Activated CD8-positive, alpha-beta memory T cell treated with anti-CD3 and anti-CD28 coated beads for 36 hours (primary cell): Measurements from ENCODE around the gene ZNF684. TPM values are rescaled to one million over a fixed set of nuclear protein-coding genes. Genes with fewer than 3 reads are reported as not detected.
"Not testable (repeated sequence)": the region's sequence is repeated elsewhere in the genome, so short reads cannot be mapped to it uniquely, and the experiment has no call there.

Experiments used
- CTCF ChIA-PET: fragments of 350-600 bp; sonication (Branson Sonifier 250); formaldehyde crosslinking; loops from one replicate; lab custom pipeline; 2021; ENCODE audit warnings: antibody characterized with exemption; lab: Charles Lee
- POLR2A ChIA-PET: fragments of 350-600 bp; sonication (Branson Sonifier 250); formaldehyde crosslinking; loops from one replicate; lab custom pipeline; 2021; ENCODE audit warnings: antibody characterized with exemption; lab: Charles Lee
- total RNA-seq, 2 experiments: library from RNA; stranded (reverse); gene quantifications; one replicate each; pipeline ENCODE4 v1.2.3, GENCODE V29; 2021

The ZNF684 gene
- total RNA-seq = 1 to 10 TPM; 4.0 to 4.6 TPM

GRCh38 chr1:40531381-40532061, at the start of gene ZNF684:
ZNF684 (plus strand) TSS chr1:40531637; CDS start chr1:40533167, 1,530 bp downstream.
- CTCF ChIA-PET = interaction anchor here (0.6 to 2.1 kb wide), 5 partner anchors 11 to 81 kb away, joined by 3 to 10 read pairs (median 3); no protein-coding TSS in a partner anchor
- POLR2A ChIA-PET = interaction anchor here (0.5 to 1.0 kb wide), 2 partner anchors 23 to 80 kb away, joined by 3 to 4 read pairs; partner anchors contain the start of gene EXO5

DNA sequence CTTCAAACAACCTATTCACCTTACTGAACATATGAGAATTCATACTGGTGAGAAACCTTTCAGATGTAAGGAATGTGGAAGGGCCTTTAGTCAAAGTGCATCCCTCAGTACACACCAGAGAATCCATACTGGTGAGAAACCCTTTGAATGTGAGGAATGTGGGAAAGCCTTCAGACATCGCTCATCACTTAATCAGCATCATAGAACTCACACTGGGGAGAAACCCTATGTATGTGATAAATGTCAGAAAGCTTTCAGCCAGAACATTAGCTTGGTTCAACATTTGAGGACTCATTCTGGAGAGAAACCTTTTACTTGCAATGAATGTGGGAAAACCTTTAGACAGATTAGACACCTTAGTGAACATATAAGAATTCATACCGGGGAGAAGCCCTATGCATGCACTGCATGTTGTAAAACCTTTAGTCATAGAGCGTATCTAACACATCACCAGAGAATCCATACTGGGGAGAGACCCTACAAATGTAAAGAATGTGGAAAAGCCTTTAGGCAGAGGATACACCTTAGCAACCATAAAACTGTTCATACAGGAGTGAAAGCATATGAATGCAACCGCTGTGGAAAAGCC, 36.0 kb upstream of the ZNF684 start:
- CTCF ChIA-PET = no interaction called here
- POLR2A ChIA-PET = interaction anchor here (0.7 kb wide), 1 partner anchor 1501 kb away, joined by 3 read pairs; no protein-coding TSS in a partner anchor

- POLR2A ChIA-PET = interaction anchor here (0.6 kb wide), 1 partner anchor 227 kb away, joined by 6 read pairs; no protein-coding TSS in a partner anchor
- CTCF ChIA-PET = not testable (repeated sequence)
These were observed 28.8 kb upstream of the ZNF684 start for GRCh38 chr1:40502651-40503050.

DNA sequence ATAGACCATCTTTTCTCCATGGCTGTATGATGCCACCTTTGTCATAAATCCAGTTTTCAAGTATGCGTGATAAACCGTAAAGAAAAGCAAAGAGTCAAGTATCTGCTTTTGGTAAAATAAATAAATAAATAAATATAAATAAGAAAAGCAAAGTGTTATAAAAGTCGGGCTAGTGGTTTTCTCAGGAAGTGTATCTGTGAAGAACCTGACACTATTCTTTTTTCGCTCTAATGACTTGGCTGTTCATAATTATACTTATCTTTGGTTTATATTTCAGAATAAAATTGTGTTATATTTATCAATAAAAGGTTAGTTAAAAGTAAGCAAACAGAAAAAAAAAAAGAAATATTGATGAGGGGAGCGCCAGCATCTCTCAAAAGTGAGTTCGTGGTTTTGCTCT, 23.5 kb upstream of the ZNF684 start:
- ChIA-PET POLR2A (interaction anchor here (0.5 to 1.0 kb wide), 2 partner anchors 14 to 58 kb away, joined by 4 to 5 read pairs; partner anchors contain the start of gene ZFP69B), CTCF (interaction anchor here (1.1 to 1.3 kb wide), 2 partner anchors 25 to 57 kb away, joined by 5 to 6 read pairs; partner anchors contain the start of gene ZFP69B)

- POLR2A ChIA-PET = interaction anchor here (0.5 to 1.0 kb wide), 4 partner anchors 15 to 59 kb away, joined by 3 to 5 read pairs (median 4); partner anchors contain the start of genes ZFP69B and ZNF684
These were observed 22.8 kb upstream of the ZNF684 start, which contains the start of gene EXO5 for GRCh38 chr1:40508375-40509341. EXO5 (plus strand) TSS chr1:40508767; CDS start chr1:40514545, 5,778 bp downstream.

GRCh38 chr1:40519517-40519916, 11.9 kb upstream of the ZNF684 start:
- CTCF ChIA-PET = no interaction called here
- POLR2A ChIA-PET = no interaction called here

More at GRCh38 chr1:40508375-40509341, 22.8 kb upstream of the ZNF684 start, which contains the start of gene EXO5:
- CTCF ChIA-PET = interaction anchor here (1.1 to 1.3 kb wide), 2 partner anchors 24 to 58 kb away, joined by 5 to 6 read pairs; partner anchors contain the start of gene ZFP69B

DNA sequence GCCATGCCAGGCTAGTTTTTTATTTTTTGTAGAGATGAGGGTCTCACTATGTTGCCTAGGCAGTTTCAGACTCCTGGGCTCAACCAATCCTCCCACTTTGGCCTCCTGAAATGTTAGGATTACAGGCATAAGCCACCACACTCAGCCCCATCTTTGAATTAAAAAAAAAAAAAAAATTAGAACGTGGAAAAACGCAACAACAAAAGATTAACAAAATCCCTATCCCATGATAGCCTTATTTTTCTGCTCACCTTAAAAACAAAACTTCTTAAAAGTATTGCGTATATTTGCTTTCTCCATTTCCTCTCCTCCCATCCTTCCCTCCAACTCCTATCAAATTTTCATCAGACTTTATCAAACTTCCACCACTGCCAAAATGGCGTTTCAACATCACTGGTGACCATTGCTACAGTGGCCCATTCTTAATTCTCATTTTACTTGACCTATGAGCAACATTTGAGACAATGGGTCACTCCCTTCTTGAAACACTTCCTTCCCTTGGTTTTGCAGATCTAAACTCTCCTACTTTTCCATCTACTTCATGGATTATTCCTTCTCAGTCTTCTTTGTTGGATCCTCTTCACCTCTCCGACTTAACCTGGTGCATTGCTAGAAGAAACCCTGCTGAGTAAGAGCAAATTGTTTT, 579 bp upstream of the ZNF684 start:
- CTCF ChIA-PET = interaction anchor here (1.2 kb wide), 1 partner anchor 82 kb away, joined by 3 read pairs; no protein-coding TSS in a partner anchor
- POLR2A ChIA-PET = interaction anchor here (0.5 to 1.0 kb wide), 2 partner anchors 22 to 80 kb away, joined by 3 to 4 read pairs; partner anchors contain the start of gene EXO5

DNA sequence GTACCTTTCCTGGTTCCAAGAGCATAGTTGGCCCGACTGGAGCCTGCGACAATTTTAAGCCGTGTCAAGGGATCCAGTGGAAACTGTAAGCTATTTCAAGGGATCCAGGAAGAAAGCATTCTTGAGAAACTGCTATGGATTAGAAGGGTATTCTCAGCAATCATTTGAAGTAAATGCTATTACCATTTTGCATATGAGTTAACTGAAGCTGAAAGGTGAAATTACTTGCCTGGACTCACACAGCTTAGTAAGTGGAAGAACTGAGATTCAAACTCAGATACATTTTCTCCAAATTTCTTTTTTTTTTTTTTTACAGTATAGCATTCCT, 589 bp downstream of the ZNF684 start:
- POLR2A ChIA-PET = no interaction called here
- CTCF ChIA-PET = interaction anchor here (0.6 to 2.1 kb wide), 8 partner anchors 11 to 82 kb away, joined by 3 to 10 read pairs (median 3); partner anchors contain the start of genes EXO5 and ZFP69B

- CTCF ChIA-PET = interaction anchor here (0.6 to 2.1 kb wide), 8 partner anchors 10 to 577 kb away, joined by 3 to 10 read pairs (median 4); partner anchors contain the start of genes EXO5 and ZFP69B
These were observed 1.5 kb downstream of the ZNF684 start for GRCh38 chr1:40532844-40533424.

GRCh38 chr1:40534589-40534988, 3.2 kb downstream of the ZNF684 start:
- POLR2A ChIA-PET = no interaction called here
- CTCF ChIA-PET = no interaction called here

More at GRCh38 chr1:40532844-40533424, 1.5 kb downstream of the ZNF684 start:
- POLR2A ChIA-PET = no interaction called here

DNA sequence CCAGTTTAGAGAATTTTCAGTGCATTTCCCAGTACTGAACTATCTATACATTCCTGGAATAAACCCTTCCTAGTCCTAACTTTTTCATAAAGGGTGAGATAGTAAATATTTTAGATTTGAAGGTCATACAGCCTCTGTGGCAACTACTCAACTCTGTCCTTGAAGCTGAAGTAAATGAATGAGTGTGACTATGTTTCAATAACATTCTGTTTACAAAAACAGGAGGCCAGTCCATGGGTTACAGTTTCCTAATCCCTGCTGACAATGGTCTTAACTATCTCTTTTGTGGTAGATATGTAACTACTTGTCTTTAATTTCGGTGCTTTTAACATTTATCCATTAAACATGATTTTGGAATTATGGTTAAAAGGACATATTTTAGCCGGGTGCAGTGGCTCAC, 4.3 kb downstream of the ZNF684 start:
- ChIA-PET CTCF (no interaction called here), POLR2A (no interaction called here)

GRCh38 chr1:40539338-40539737, 7.9 kb downstream of the ZNF684 start:
- ChIA-PET POLR2A (no interaction called here), CTCF (no interaction called here)

GRCh38 chr1:40546957-40547356, 15.5 kb downstream of the ZNF684 start:
- POLR2A ChIA-PET = no interaction called here
- CTCF ChIA-PET = interaction anchor here (1.6 kb wide), 1 partner anchor 15 kb away, joined by 3 read pairs; no protein-coding TSS in a partner anchor

- CTCF ChIA-PET = no interaction called here
- POLR2A ChIA-PET = no interaction called here
These were observed 21.6 kb downstream of the ZNF684 start for GRCh38 chr1:40553017-40553416.

GRCh38 chr1:40554807-40555206, 23.4 kb downstream of the ZNF684 start:
- POLR2A ChIA-PET, CTCF ChIA-PET: not testable (repeated sequence)

GRCh38 chr1:40556121-40556520, 24.7 kb downstream of the ZNF684 start:
- POLR2A ChIA-PET = no interaction called here
- CTCF ChIA-PET = interaction anchor here (0.5 to 1.0 kb wide), 2 partner anchors 40 to 275 kb away, joined by 3 to 4 read pairs; no protein-coding TSS in a partner anchor

GRCh38 chr1:40558241-40558640, 26.8 kb downstream of the ZNF684 start:
- POLR2A ChIA-PET, CTCF ChIA-PET: not testable (repeated sequence)

GRCh38 chr1:40562185-40562584, 30.7 kb downstream of the ZNF684 start:
- CTCF ChIA-PET = no interaction called here
- POLR2A ChIA-PET = no interaction called here
